Measurements from ENCODE around the gene PTGDS.

DNA sequence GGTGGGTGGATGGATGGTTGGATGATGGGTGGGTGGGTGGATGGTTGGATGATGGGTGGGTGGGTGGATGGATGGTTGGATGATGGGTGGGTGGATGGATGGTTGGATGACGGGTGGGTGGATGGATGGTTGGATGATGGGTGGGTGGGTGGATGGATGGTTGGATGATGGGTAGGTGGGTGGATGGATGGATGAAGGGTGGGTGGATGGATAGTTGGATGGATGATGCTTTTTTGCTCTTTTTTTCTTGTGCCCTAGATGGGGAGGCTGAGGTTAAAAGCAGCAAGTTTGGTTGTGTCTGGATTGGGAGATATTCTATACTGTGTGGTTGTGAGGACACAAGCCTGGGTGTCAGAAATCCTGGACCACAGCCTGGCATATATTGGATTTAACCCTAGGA lies 19.8 kb upstream of the PTGDS start:
- TF ChIP-seq, protein P1, sequence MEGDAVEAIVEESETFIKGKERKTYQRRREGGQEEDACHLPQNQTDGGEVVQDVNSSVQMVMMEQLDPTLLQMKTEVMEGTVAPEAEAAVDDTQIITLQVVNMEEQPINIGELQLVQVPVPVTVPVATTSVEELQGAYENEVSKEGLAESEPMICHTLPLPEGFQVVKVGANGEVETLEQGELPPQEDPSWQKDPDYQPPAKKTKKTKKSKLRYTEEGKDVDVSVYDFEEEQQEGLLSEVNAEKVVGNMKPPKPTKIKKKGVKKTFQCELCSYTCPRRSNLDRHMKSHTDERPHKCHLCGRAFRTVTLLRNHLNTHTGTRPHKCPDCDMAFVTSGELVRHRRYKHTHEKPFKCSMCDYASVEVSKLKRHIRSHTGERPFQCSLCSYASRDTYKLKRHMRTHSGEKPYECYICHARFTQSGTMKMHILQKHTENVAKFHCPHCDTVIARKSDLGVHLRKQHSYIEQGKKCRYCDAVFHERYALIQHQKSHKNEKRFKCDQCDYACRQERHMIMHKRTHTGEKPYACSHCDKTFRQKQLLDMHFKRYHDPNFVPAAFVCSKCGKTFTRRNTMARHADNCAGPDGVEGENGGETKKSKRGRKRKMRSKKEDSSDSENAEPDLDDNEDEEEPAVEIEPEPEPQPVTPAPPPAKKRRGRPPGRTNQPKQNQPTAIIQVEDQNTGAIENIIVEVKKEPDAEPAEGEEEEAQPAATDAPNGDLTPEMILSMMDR (IDR thresholded peaks at IDR 0.05), result no peak
- TF ChIP-seq EZH2 (IDR thresholded peaks at IDR 0.05; ENCODE audit: borderline replicate concordance, insufficient read depth, low read depth, low read length, poor library complexity, severe bottlenecking), result no peak

All from B cell (primary cell).